GM19043 (cell line): ENCODE data around the gene CAPN3.
"Not testable (repeated sequence)": the region's sequence is repeated elsewhere in the genome, so short reads cannot be mapped to it uniquely, and the experiment has no call there.

Source experiments
- ATAC-seq: cut with Tn5 transposase; IDR thresholded peaks from one replicate; pipeline ENCODE4 v1.9.1; 2021; ENCODE audit warnings: low read depth; ENCODE audit not compliant: unreplicated experiment

The CAPN3 gene

DNA sequence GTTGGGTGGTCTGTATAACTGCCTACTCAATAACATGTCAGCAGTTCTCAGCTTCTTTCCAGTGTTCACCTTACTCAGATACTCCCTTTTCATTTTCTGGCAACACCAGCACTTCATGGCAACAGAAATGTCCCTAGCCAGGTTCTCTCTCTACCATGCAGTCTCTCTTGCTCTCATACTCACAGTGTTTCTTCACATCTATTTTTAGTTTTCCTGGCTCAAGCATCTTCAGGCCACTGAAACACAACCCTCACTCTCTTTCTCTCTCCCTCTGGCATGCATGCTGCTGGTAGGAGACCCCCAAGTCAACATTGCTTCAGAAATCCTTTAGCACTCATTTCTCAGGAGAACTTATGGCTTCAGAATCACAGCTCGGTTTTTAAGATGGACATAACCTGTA, at the start of gene CAPN3:
Gene CAPN3, plus strand, starts transcription at position 253 of the 400 bp plus-strand sequence. CDS start 305 bp downstream, outside the sequence.
- no peak for ATAC-seq

DNA sequence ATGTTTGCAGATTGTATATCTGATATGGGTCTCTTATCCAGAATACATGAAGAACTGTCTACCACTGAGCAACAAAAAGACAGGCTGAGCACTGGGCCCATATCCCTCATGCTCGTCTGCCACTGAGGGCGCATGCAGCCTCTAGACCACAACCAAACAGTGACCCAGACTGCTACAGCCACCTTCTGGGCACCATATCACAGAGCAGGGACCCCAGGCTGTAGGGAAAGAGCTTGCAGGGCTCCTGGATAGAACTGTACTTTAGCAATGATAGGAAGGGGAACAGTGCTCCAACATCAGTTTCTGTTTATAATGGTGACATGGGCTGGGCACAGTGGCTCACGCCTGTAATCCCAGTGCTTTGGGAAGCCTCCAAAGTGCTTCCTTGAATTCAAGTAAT, 45.8 kb upstream of the CAPN3 start:
- ATAC-seq = no peak

DNA sequence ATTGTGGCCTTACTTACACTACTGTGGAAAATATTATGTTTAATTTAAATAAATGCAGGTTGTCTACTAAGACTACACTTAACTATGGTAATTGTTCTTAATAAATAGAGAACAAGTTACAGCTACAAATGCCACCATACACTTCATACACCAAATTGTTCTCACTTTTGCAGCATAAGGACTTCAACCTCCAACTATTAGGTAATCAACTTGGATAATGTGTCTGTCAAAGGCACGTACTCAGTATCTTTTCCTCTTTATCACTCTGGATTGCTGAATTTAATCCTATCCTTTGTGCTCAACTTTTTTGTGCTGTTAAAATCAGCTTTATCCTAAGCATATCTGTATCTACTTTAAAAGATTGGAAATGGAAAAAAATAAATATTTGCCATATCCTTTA, 44.5 kb upstream of the CAPN3 start:
- ATAC-seq = no peak

DNA sequence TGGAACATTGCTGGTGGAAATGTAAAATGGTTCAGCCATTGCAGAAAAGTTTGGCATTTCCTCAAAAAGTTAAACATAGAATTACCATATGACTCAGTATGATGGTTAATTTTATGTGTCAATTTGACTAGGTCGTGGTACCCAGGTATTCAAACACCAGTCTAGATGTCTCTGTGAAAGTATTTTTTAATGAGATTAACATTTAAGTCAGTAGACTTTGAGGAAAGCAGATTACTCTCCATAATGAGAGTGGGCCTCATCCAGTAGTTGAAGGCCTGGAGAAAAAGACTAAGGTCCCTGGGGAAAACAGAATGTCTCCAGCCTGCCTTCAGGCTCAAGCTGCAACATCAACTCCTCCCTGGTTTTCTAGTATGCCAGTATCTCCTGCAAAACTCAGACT, 43.8 kb upstream of the CAPN3 start:
- ATAC-seq = no peak

GRCh38 chr15:42316282-42316805, 43.0 kb upstream of the CAPN3 start:
- not testable (repeated sequence) for ATAC-seq

DNA sequence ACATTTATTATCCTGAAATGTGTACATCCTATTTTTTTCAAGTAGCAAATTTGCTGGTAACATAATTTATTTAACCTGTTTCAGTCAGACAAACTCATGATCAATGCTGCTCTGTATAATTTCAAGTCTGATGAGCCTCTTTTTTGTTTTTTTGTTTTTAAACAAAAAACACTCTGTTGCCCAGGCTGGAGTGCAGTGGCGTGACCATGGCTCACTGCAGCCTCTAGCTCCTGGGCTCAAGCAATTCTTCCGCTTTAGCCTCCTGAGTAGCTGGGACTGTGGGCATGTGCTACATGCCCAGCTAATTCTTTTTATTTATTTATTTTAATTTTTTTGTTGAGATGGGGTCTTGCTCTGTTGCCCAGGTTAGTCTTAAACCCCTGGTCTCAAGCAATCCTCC, 40.1 kb upstream of the CAPN3 start:
- ATAC-seq = no peak

- ATAC-seq = no peak
Measured at GRCh38 chr15:42324308-42324707, 35.0 kb upstream of the CAPN3 start.

- ATAC-seq = no peak
Measured at GRCh38 chr15:42329161-42329560, 30.1 kb upstream of the CAPN3 start.

DNA sequence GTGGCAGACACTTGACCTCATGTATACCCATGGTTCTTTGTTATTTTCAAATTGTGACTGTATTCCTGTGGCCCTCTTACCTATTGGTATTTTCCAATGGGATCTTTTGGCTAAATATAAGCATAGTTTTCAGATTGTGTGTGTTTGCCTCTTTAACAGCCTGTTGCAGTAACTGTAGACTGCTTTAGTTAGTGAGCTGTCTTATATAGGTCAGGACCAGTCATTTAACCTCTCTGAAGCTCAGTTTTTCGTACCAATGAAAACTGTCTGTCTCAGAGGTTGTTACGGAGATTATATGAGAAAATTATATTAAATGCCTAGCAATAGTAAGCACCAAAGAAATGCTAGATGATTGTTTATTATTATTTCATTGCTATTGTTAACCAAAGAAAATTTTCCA, 29.3 kb upstream of the CAPN3 start:
- ATAC-seq = no peak

- ATAC-seq = no peak
Measured at GRCh38 chr15:42331235-42331634, 28.1 kb upstream of the CAPN3 start.

DNA sequence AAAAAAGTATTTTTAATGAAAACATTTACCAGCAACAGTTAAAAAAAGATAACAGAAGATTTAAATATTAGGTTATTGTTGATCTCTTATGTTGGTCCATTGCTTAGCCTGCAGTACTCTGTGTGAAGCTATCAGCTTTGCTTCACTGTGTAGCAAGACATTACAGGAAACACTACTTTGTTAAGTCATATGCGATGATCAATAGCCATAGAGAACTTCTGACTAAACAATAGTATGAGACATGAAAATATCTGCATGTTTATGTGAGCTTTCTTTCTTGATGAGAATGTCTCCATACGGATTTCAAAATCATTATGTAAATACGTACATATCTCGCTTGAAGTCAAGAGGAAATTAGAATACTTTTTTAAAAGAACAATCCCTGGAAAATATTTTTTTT, 27.0 kb upstream of the CAPN3 start:
- ATAC-seq = no peak

GRCh38 chr15:42335074-42335473, 24.2 kb upstream of the CAPN3 start:
- ATAC-seq = no peak

DNA sequence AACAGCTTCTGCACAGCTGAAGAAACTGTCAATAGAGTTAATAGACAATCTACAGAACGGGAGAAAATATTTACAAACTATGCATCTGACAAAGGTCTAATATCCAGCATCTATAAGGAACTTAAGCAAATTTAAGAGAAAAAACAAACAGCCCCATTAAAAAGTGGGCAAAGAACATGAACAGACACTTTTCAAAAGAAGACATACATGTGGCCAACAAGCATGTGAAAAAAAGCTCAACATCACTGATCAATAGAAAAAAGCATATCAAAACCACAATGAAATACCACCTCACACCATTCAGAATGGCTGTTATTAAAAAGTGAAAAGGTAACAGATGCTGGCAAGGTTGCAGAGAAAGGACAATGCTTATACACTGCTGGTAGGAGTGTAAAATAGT, 22.7 kb upstream of the CAPN3 start:
- not testable (repeated sequence) for ATAC-seq

DNA sequence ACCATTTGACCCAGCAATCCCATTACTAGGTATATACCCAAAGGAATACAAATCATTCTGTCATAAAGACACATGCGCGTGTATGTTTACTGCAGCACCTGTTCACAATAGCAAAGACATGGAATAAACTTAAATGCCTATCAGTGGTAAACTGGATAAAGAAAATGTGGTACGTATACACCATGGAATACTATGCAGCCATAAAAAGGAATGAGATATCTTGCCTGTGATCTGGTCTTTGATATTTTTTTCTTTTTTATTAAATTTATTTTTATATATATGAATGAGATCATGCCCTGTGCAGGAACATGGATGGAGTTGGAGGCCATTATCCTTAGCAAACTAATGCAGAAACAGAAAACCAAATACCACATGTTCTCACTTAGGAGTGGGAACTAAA, 22.2 kb upstream of the CAPN3 start:
- ATAC-seq = not testable (repeated sequence)

GRCh38 chr15:42338500-42338899, 20.8 kb upstream of the CAPN3 start:
- ATAC-seq = no peak

DNA sequence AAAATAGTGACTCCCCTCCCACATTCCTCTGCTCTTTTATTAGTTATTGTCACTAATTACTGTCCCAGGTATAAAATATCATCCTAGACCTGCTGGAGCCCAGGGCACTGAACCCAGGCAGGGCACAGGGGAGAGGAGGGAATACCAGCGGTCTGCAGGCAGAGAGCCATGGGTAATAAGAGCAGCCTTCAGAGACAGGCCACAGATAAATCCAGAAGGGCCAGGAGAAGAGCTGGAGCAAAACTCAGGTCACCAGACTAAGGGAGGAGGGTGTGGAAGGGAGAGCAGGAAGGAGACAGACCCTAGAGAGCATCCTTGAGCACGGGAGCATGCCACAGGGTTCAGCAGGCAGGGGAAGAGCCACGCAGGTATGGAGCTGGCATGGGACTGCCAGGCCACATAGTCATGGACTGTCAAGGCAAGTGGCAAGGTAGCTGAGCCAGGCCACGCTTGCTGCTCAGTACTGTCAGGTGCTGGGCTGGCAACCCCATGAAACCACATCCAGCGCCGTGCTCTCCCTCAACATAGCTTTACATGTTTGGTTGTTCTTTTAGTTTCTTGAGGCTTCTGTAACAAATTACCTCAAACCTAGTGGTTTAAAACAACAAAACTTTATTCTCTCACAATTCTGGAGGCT, 15.6 kb upstream of the CAPN3 start:
- ATAC-seq = no peak

DNA sequence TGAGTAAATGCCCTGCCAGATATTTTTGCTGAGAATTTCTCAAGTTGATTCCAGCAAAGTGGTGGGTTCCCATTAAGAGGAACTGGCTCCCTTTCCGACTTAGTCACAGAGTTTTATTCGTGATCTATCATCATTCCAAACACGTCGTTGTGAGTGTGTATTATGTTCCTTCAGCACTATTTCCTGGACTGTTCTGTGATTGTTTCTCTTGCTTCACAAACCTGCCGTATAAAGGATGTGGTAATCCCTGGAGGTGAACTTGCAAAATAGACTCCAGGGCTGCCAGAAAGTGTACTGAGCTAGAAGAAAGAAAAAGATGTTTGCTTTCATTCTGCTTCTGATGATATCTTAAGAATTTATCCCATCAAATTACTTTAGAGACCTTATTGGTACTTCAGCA, 14.5 kb upstream of the CAPN3 start:
- no peak for ATAC-seq

DNA sequence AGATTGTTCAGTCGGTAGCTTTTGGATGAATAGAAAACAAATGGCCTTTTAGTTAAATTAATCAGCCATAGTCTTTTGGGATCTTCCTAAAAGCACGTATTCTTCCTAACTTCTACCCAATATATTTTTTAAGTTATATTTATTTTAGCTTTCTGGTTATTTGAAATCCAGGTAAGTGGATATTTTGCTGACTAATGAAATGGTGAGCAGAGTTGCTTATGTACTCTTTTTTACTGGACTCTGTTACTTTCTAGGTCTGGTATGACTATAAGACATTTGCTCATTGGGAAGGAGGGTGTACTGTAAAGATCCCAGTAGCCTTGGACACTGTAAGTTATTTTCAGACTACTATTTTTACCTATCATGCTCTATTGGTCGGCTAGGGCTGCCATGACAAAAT, 13.8 kb upstream of the CAPN3 start:
- ATAC-seq = no peak

DNA sequence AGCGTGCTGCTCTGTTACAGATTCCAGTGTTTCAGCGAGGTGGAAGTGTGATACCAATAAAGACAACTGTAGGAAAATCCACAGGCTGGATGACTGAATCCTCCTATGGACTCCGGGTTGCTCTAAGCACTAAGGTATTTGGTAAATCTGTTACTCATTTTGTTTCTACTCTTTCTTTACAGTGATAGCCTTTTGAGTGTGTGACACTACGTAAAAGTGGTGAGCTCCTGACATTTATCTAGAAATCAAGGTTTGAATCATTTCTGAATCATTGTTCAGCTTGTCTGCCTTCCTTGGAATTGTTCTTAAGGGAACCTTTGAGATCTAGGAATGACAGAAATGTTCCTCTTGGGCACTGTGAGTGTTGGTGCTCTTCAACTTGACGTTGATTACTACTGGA, 11.2 kb upstream of the CAPN3 start:
- ATAC-seq = no peak

GRCh38 chr15:42349186-42349585, 10.1 kb upstream of the CAPN3 start:
- no peak for ATAC-seq

DNA sequence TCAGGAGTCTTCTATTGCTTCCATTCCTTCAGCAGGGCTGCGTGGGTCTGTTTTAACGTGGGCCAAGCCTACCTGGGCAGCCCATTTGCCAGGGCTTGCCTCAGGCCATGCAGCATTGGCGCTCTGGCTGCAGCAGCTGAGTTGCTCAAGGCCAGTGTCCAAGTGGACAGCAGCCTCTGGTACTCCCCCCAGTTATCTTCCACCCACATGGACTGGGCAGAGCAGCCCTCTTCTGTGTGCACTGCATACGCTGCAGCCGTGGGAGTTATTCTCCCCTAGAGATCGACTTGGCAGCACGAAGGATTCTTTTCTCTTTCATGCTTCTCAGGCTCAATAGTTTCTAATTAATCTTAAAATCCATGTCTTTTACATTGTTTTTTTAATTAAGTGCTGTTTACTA, 6.9 kb upstream of the CAPN3 start:
- ATAC-seq = no peak

DNA sequence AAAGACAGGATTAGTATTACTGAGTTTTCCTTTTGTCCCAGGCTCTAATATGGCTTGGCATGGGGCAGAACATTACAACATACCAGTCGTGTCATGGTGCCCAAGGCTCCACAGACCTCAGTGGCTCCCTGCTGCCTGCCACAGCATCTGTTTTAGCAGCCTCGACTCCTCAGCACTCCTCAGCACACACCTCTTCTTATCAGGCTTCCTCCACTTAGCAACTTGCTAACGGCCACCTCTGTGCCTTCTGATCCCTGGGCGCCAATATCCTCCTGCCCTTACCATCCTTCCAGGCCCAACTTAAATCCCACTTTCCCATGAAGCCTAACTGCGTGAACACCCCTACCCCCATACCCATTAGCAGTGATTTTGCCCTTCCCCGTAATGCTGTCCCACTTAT, 6.2 kb upstream of the CAPN3 start:
- no peak for ATAC-seq

DNA sequence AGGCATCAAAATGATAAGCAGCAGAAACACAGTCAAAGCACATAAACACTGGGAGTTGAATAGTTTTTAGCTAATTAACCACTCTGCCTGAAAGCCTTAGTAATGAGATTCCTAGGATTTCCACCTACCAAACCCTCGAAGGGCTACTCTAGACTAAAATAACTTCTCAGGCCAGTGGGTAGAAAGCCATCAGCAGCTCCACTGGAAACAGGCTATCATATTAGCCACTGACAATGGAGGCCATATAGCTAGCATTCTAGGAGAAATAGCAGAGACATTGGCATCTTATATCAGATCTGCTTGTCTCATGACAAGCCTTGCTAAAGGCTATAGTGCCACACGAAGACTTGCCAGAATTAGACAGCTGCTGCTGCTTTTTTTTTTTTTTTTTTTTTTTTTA, 4.5 kb upstream of the CAPN3 start:
- no peak for ATAC-seq
